ENCODE results near the gene MEP1A. TPM values are rescaled to one million over a fixed set of nuclear protein-coding genes. Genes with fewer than 3 reads are reported as not detected.
"Not testable (repeated sequence)": the region's sequence is repeated elsewhere in the genome, so short reads cannot be mapped to it uniquely, and the experiment has no call there.

MEP1A gene
- total RNA-seq, 1 experiment from 2014 or later = not detected

- H3K4me3 ChIP-seq (ENCODE audit: low read length) = no peak overlapping the region
- POLR2A ChIA-PET (ENCODE audit: unreplicated experiment) = no interaction called here
- H3K27me3 ChIP-seq (ENCODE audit: low read length) = no peaks in the 10 kb centered on the region
- H4K20me1 ChIP-seq (ENCODE audit: low read length) = no peaks in the 10 kb centered on the region
- intact Hi-C loops (cut with micrococcal nuclease) = no loop called here
- no peak overlapping the region for H2AFZ ChIP-seq (ENCODE audit: low read length)
- no peak overlapping the region for H3K27ac ChIP-seq (ENCODE audit: low read length)
- TF ChIP-seq EZH2 (IDR thresholded peaks at IDR 0.05; ENCODE audit: low read length, unreplicated experiment) = no peak
- no peak for TF ChIP-seq EZH2phosphoT487 (IDR thresholded peaks at IDR 0.05; ENCODE audit: borderline replicate concordance, low read length)
- TF ChIP-seq, protein P1, sequence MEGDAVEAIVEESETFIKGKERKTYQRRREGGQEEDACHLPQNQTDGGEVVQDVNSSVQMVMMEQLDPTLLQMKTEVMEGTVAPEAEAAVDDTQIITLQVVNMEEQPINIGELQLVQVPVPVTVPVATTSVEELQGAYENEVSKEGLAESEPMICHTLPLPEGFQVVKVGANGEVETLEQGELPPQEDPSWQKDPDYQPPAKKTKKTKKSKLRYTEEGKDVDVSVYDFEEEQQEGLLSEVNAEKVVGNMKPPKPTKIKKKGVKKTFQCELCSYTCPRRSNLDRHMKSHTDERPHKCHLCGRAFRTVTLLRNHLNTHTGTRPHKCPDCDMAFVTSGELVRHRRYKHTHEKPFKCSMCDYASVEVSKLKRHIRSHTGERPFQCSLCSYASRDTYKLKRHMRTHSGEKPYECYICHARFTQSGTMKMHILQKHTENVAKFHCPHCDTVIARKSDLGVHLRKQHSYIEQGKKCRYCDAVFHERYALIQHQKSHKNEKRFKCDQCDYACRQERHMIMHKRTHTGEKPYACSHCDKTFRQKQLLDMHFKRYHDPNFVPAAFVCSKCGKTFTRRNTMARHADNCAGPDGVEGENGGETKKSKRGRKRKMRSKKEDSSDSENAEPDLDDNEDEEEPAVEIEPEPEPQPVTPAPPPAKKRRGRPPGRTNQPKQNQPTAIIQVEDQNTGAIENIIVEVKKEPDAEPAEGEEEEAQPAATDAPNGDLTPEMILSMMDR (conservative IDR thresholded peaks at IDR 0.05; ENCODE audit: low read depth, low read length) = no peak
- BruUV-seq (replicated peaks) = no TSS peak
- no peak for DNase-seq
- H3K9me2 ChIP-seq (replicated peaks; ENCODE audit: low read length) = no peaks in the 10 kb centered on the region
- H3K4me2 ChIP-seq (ENCODE audit: low read length) = no peak overlapping the region
- H3K9ac ChIP-seq (ENCODE audit: low read length) = no peak overlapping the region
- H3K36me3 ChIP-seq (ENCODE audit: low read depth, low read length) = no peaks in the 10 kb centered on the region
- no peaks in the 10 kb centered on the region for H3F3A ChIP-seq (ENCODE audit: low read length, unreplicated experiment)
- H3K9me3 ChIP-seq (ENCODE audit: low read length) = no peaks in the 10 kb centered on the region
- CTCF ChIA-PET = no interaction called here
- H3K79me2 ChIP-seq (ENCODE audit: low read length) = no peaks in the 10 kb centered on the region
- no peaks in the 10 kb centered on the region for H3K4me1 ChIP-seq (ENCODE audit: insufficient read depth, low read length)
- no peak for ATAC-seq
Observed at GRCh38 chr6:46828939-46829338, 35.8 kb downstream of the MEP1A start.

- no peaks in the 10 kb centered on the region for H3K79me2 ChIP-seq (ENCODE audit: low read length)
- no peaks in the 10 kb centered on the region for H3K9me3 ChIP-seq (ENCODE audit: low read length)
- ATAC-seq (no peak), DNase-seq (no peak)
- H3F3A ChIP-seq (ENCODE audit: low read length, unreplicated experiment) = no peaks in the 10 kb centered on the region
- no peaks in the 10 kb centered on the region for H4K20me1 ChIP-seq (ENCODE audit: low read length)
- H3K36me3 ChIP-seq (ENCODE audit: low read depth, low read length) = no peaks in the 10 kb centered on the region
- BruUV-seq (replicated peaks) = no TSS peak
- H3K9me2 ChIP-seq (replicated peaks; ENCODE audit: low read length) = no peaks in the 10 kb centered on the region
- no peaks in the 10 kb centered on the region for H3K27me3 ChIP-seq (ENCODE audit: low read length)
- no peak overlapping the region for H3K27ac ChIP-seq (ENCODE audit: low read length)
- H2AFZ ChIP-seq (ENCODE audit: low read length) = no peak overlapping the region
- no peak overlapping the region for H3K9ac ChIP-seq (ENCODE audit: low read length)
- no peak overlapping the region for H3K4me3 ChIP-seq (ENCODE audit: low read length)
- no peaks in the 10 kb centered on the region for H3K4me1 ChIP-seq (ENCODE audit: insufficient read depth, low read length)
- TF ChIP-seq EZH2phosphoT487 (IDR thresholded peaks at IDR 0.05; ENCODE audit: borderline replicate concordance, low read length) (no peak), EZH2 (IDR thresholded peaks at IDR 0.05; ENCODE audit: low read length, unreplicated experiment) (no peak)
- TF ChIP-seq, protein P1 (conservative IDR thresholded peaks at IDR 0.05; ENCODE audit: low read depth, low read length) = no peak
- CTCF ChIA-PET = no interaction called here
- POLR2A ChIA-PET (ENCODE audit: unreplicated experiment) = no interaction called here
- no peak overlapping the region for H3K4me2 ChIP-seq (ENCODE audit: low read length)
- intact Hi-C loops (cut with micrococcal nuclease) = no loop called here
Observed at GRCh38 chr6:46832816-46833215, 39.6 kb downstream of the MEP1A start.

GRCh38 chr6:46834257-46834916, 41.2 kb downstream of the MEP1A start:
- intact Hi-C loops (cut with micrococcal nuclease); H3K4me1 ChIP-seq (ENCODE audit: insufficient read depth, low read length); ATAC-seq; H3K9me3 ChIP-seq (ENCODE audit: low read length); H3K9ac ChIP-seq (ENCODE audit: low read length); H3K9me2 ChIP-seq (replicated peaks; ENCODE audit: low read length); H3K4me2 ChIP-seq (ENCODE audit: low read length); H3K36me3 ChIP-seq (ENCODE audit: low read depth, low read length); DNase-seq; H3K27me3 ChIP-seq (ENCODE audit: low read length); POLR2A ChIA-PET (ENCODE audit: unreplicated experiment); H3K79me2 ChIP-seq (ENCODE audit: low read length); H2AFZ ChIP-seq (ENCODE audit: low read length); H4K20me1 ChIP-seq (ENCODE audit: low read length); H3K4me3 ChIP-seq (ENCODE audit: low read length); H3F3A ChIP-seq (ENCODE audit: low read length, unreplicated experiment); BruUV-seq (replicated peaks); H3K27ac ChIP-seq (ENCODE audit: low read length); CTCF ChIA-PET: not testable (repeated sequence)

- H3K9me3 ChIP-seq (ENCODE audit: low read length); H3K36me3 ChIP-seq (ENCODE audit: low read depth, low read length); H2AFZ ChIP-seq (ENCODE audit: low read length); H3K4me1 ChIP-seq (ENCODE audit: insufficient read depth, low read length); ATAC-seq; H3K9ac ChIP-seq (ENCODE audit: low read length); intact Hi-C loops (cut with micrococcal nuclease); DNase-seq; H3K4me2 ChIP-seq (ENCODE audit: low read length); H3K27me3 ChIP-seq (ENCODE audit: low read length); H3K9me2 ChIP-seq (replicated peaks; ENCODE audit: low read length); POLR2A ChIA-PET (ENCODE audit: unreplicated experiment); CTCF ChIA-PET; H4K20me1 ChIP-seq (ENCODE audit: low read length); H3K79me2 ChIP-seq (ENCODE audit: low read length); H3F3A ChIP-seq (ENCODE audit: low read length, unreplicated experiment); BruUV-seq (replicated peaks); H3K27ac ChIP-seq (ENCODE audit: low read length); H3K4me3 ChIP-seq (ENCODE audit: low read length): not testable (repeated sequence)
Observed at GRCh38 chr6:46834991-46835390, 41.8 kb downstream of the MEP1A start.

Data from PC-3 (cell line).